OCI-LY3 (cell line): Measurements from ENCODE around the gene PHLDB1.

Experiments
- EZH2phosphoT487 ChIP-seq: fragments of 200-600 bp; shearing (Covaris generic); IDR thresholded peaks from 2 replicates; pipeline ENCODE4 v1.6.1; 2018; ENCODE audit warnings: antibody characterized with exemption, mixed run types, low read depth
- TF ChIP-seq, protein P1 (sequence below): fragments of 200-600, 300-600 bp; sonication (generic); IDR thresholded peaks from 2 replicates; pipeline ENCODE4 v1.5.1; 2014; ENCODE audit warnings: antibody characterized with exemption, low read length, low read depth

- TF ChIP-seq, protein P1, sequence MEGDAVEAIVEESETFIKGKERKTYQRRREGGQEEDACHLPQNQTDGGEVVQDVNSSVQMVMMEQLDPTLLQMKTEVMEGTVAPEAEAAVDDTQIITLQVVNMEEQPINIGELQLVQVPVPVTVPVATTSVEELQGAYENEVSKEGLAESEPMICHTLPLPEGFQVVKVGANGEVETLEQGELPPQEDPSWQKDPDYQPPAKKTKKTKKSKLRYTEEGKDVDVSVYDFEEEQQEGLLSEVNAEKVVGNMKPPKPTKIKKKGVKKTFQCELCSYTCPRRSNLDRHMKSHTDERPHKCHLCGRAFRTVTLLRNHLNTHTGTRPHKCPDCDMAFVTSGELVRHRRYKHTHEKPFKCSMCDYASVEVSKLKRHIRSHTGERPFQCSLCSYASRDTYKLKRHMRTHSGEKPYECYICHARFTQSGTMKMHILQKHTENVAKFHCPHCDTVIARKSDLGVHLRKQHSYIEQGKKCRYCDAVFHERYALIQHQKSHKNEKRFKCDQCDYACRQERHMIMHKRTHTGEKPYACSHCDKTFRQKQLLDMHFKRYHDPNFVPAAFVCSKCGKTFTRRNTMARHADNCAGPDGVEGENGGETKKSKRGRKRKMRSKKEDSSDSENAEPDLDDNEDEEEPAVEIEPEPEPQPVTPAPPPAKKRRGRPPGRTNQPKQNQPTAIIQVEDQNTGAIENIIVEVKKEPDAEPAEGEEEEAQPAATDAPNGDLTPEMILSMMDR: no peak
- no peak for TF ChIP-seq EZH2phosphoT487
Observed at GRCh38 chr11:118610225-118610772, 2.9 kb downstream of the PHLDB1 start.
